HG03095 (cell line): Measurements from ENCODE around the gene TRPM2.
"Not testable (repeated sequence)": the region's sequence is repeated elsewhere in the genome, so short reads cannot be mapped to it uniquely, and the experiment has no call there.

Experiments used
- ATAC-seq: cut with Tn5 transposase; IDR thresholded peaks from one replicate; pipeline ENCODE4 v1.9.1; 2021; ENCODE audit warnings: moderate library complexity; ENCODE audit not compliant: unreplicated experiment

Gene TRPM2

DNA sequence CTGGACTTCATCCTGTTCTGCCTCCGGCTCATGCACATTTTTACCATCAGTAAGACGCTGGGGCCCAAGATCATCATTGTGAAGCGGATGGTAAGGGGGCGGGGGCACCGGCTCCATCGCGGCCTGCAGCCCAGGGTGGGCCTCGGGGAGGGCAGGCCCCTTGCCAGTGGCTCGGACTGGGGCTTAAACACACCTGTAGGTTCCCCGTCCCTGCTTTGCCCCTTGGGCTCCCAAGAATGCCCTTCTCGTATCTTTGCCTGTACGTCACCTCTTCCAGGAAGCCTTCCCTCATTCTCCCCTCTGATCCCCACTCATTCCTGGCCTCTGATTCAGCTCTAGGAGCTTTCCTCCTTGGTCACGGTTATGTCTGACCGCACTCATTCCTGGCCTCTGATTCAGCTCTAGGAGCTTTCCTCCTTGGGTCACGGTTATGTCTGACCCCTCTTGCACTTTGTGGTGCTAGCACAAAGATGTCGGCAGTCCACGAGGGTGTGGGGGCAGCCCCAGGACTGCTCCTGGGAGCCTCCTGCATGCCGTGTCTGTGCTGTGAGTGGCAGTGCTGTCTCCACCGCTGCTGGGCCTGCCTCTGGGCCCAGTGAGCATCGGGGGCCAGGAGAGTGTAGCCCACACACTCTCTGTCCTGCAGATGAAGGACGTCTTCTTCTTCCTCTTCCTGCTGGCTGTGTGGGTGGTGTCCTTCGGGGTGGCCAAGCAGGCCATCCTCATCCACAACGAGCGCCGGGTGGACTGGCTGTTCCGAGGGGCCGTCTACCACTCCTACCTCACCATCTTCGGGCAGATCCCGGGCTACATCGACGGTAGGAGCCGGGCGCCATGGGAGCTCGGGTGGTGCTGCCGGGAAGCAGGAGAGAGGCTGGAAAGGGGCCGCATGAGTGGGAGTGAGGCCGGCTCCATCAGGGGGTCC lies 52.8 kb downstream of the TRPM2 start:
- no peak for ATAC-seq

DNA sequence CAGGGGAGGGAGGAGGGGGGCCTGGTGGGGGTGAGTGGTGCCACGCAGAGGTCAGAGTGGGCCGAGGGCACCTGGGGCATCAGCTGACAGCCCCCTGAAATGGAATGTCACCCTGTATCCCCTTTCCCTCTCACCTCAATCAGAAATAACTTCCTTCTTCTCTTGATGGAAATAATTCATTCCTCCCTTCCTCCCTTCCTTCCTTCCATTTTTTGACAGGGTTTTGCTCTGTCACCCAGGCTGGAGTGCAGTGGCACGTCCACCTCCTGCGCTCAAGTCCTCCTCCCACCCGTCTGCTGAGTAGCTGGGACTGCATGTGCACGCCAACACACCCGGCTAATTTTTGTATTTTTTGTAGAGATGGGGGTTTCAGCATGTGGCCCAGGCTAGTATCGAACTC lies 53.5 kb downstream of the TRPM2 start:
- ATAC-seq = no peak

DNA sequence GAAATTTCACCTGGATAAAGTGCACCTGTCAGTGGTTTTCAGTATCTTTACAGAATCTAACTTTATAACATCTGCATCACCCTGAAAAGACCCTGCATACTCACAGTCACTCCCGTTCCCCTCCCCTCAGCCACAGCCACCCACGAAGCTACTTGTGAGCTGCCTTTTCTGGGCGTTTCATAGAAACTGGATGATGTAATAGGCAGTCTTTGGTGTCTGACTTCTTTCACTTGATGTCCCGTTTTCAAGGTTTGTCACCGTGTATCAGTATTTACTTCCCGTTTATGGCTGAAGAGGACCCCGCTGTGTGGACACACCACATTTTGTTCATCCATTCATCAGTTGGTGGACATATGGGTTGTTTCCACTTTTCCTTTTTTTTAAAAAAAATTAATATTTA lies 54.1 kb downstream of the TRPM2 start:
- no peak for ATAC-seq

DNA sequence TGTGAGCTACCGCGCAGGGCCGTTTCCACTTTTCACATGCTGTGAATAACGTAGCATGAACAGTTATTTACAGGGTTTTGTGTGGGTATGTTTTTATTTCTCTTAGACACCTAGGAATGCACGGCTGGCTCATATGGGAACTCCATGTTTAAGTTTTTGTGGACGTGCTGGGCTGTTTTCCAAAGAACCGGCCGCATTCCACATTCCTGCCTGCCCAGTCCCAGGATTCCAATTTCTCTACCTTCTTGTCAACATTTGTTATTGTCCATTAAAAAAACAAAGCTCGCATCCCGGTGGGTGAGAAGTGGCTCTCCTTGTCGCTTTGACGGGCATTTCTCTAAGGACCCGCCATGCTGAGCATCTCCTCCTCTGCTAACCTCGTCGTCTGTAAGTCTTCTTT lies 54.8 kb downstream of the TRPM2 start:
- ATAC-seq = no peak

DNA sequence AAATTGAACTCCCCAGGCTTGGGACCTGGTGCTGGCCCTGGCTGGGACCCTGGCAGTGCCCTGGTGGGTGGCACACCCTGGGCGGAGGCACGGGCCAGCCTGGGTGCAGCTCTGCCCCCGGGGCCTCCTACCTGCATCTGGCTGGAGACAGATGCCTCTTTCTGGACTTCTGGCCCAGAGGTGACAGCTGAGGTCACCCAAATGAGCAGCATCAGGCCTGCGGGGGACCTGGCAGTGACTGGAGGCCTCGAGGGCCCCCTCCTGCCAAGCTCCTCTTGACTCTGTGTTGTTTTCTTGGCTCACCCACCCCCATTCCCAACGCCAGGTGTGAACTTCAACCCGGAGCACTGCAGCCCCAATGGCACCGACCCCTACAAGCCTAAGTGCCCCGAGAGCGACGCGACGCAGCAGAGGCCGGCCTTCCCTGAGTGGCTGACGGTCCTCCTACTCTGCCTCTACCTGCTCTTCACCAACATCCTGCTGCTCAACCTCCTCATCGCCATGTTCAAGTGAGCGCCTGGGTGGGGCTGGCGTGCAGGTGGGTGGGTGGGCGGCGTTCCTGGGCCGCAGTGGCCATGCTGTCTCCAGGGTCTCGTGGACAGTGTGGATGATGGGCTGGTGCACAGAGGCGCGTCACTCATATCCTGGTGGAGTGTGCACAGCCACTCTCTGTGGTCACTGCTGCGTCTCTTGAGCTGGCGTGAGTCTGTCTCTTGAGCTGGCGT lies 60.3 kb downstream of the TRPM2 start:
- no peak for ATAC-seq

DNA sequence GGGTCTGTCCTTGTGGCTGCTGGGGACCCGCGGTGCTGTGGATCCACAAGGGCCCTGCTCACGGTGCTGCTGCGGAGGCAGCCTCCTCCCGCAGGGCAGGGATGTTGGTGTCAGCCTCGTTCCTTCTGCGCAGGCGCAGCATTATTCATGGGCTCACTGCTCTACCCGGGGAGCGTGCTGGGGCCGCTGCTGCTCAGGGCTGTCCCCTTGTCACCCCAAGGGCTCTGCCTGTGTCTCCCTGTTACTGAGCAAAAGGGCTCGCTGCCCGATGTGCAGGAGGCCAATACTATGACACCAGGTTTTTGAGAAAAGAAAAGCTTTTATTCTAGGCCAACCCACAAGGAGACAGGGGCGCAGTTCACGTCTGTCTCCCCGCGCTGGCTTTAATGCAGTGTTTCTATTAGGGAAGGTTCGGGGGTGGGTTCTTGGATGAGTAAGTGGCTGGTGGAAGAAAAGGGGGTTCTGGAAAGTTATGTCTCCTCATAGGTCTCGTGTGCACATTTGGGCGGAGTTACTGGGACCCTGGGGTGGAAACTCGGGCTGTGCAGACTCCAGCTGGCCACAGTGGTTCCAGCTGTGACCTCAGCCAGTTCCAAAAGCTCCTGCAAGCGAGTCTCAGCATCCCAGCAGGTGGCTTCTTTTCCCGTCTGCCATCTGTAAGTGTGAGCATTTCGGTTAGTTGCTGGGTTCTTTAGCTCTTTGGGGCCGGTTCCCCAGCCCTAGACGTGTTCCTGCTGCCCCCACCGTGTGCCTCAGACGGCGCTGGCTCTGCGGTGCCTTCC lies 61.1 kb downstream of the TRPM2 start:
- no peak for ATAC-seq

DNA sequence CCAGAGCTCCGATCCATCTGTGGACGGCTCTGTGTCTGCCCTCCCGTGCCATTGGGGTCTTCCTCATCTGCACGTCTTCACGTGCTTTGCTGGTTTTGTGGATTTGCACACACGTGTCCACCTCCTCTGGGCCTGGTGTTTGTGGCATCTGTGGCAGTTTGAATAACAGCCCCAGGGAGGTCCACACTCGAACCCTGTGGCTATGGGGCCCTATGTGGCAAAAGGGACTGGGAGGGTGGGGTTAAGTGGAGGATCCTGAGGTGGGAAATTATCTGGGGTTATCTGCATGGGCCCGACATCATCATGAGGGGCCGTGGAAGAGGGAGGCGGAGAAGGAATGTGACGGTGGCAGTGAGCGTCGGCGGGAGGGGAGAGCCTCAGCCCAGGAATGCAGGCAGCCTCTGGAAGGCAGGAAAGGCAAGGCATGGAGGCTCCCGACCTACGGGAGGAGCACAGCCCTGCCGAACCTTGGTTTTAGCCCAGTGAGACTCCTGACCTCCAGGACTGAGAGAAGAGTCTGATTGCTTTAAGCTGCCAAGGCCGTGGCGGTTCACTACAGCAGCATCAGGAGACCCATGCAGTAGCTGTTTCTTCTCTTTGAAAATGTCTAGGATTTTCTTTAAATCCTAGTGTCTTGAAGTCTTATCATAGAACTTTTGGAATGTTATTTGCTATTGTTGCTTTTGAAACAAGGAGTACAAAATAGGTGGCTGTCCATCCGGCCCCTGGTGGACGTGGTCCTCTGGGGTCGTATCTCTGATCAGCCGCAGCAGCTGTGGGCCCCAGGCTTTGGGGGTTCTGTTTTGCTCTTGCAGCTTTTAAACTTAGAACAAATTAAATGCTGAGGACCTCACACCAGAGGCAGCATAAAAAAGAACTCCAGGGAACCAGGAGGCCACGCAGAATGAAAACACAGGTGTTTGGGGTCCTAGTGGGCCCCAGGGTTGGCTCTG lies 61.9 kb downstream of the TRPM2 start:
- no peak for ATAC-seq

DNA sequence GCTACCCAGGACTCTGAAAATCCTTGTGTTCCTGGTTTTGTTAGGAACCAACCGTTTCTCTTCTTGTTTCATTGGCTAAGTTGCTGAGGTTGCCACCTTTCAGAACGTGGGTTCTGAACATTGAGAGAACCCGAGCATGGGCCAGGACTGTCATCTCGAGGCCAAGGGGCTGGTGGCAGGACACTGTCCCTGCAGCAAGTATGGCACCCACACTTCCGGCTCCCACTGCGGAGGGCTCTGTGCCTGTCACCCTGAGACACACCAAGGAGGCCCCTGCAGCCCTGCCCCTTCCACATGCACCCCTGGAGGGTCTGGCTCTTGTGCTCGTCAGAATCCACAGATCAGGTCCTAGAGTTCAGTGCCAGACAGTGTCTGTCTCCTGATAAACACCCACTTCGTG lies 62.8 kb downstream of the TRPM2 start:
- ATAC-seq = no peak

DNA sequence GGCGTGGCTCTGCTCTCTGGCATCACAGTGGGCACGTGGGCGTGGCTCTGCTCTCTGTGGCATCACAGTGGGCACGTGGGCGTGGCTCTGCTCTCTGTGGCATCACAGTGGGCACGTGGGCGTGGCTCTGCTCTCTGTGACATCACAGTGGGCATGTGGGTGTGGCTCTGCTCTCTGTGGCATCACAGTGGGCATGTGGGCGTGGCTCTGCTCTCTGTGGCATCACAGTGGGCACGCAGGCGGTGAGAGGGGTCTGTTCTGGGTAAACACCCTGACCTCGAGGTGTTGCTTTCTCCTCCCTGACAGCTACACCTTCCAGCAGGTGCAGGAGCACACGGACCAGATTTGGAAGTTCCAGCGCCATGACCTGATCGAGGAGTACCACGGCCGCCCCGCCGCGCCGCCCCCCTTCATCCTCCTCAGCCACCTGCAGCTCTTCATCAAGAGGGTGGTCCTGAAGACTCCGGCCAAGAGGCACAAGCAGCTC lies 64.2 kb downstream of the TRPM2 start:
- not testable (repeated sequence) for ATAC-seq

DNA sequence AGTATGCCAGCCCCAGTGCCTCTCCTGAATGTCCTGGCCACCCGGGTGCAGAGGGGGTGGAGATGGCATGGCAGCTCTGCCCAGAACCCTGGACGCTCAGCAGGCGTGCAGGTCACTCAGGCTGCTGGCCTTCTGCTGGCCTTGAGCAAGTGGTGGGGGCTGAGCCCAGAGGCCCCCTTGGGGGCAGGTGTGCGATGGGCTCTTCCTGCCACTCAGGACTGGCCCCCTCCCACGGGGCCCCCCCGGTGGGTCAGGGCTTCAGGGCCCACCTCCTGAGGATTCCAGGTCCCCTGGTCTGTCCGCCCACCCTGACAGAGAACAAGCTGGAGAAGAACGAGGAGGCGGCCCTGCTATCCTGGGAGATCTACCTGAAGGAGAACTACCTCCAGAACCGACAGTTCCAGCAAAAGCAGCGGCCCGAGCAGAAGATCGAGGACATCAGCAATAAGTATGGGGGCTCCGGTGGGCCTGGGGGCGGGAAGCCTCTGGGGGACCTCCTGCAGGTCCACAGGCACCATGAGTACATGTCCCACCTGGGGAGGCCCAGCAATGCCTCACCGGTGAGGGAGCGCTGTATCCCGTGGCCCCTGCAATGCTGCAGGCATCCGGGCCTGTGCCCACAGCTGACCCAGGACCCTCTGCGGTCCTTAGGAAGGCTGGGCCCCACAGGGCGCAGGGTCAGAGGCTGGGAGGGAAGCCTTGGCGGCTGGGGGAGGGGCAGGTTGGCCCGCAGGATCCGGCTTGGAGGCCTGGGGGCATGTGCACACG lies 64.9 kb downstream of the TRPM2 start:
- ATAC-seq = no peak

DNA sequence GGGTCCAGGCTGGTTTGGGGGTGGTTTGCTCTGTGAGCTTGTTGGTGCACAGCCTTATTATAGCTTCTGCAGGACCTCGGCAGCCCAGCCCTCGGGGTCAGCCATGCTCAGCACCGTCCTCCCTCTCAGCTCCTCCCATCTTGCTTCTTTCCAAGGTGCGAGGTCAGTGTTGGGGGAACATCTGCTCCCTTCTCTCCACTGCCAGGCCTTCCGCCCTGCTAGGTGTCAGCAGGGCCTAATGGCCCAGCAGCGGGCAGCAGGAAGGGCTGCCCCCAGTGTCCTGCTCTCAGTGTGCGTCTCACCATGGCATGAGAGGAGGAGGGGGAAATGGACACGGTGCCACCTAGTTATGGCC lies 65.4 kb downstream of the TRPM2 start:
- no peak for ATAC-seq

DNA sequence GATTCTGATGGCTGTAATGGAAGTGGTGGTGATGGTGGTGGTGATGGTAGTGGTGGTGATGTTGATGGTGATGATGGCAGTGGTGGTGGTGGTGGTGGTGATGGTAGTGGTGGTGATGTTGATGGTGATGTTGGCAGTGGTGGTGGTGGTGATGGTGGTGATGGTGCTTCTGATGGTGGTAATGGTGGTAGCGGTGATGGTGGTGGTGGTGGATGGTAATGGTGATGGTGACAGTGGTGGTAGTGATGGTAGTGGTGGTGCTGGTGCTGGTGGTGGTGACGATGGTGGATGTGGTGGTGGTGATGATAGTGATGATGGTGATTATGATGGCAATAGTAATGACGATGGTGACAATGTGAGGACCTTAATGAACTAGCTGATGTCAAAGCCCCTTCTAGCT lies 66.3 kb downstream of the TRPM2 start:
- no peak for ATAC-seq

DNA sequence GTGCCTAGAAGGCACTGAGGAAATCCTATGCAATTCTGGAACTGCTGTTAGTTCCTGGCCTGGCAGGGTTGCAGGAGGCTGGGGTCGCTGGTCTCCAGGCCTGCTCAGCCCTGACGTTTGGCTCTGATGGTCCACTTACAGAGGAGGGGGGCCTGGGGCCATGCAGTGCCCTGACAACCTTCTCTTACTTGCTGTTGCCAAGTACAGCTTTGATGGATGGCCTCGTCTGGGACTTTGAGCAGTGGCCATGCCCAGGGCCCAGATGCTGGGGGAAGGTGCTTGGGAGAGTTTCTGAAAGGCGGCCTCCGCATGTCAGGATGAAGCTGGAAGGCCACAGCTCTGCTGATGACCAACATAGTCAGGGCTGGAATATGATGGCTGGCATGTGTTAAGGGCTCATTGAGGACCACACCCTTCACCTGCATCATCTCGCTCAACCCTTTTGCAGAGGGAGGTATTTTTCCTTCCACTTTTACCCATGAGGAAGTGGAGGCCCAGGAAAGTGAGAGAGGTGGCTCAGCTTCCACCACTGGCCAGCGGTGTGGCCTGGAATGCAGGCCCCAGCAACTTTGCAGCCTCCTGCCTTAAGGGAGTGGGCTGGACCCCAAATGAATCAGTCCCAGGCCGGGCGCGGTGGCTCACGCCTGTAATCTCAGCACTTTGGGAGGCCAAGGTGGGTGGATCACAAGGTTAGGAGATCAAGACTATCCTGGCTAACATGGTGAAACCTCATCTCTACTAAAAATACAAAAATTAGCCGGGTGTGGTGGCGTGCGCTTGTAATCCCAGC lies 67.2 kb downstream of the TRPM2 start:
- ATAC-seq = no peak

DNA sequence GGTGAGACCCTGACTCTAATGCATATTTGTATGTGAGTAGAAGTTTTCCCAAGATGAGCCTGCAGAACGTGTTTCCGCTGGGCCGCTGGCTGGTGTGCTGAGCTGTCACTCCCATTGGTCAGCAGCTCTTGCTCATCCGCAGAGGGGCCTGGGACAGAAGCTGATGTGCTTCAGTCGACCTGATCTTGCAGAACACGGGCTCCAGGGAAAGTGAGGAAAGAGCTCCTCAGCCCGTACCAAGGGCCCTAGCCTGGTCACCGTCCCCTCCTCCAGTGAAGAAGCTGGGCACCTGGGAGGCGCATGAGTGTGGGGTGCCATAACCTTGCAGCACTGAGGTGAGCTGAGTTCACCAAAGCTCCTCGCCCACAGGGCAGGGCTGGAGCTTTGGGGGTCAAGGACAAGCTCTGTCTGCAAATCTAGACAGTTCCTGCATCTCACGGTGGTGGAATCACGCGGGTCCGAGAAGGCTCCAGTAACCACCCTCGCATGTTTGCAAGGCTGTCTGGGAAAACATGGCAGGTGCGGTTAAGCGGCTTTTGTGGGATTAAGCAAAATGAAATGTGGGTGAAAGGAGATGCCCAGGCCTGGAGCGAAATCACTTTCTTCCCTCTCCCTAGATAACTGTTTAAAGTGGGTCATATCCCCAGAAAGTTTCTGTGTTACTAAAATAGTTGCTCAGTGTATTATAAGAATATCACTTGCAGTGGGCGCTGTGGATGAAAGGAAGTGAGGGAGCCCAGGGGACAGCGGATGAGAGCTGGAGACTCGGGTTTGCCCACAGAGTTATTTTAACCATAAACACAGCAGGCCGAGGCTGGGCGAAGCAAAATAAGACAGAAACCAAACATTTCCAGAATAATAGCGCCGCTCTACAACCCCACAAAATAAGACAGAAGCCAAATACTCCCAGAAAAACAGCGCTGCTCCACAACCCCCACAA lies 68.8 kb downstream of the TRPM2 start:
- ATAC-seq = no peak

DNA sequence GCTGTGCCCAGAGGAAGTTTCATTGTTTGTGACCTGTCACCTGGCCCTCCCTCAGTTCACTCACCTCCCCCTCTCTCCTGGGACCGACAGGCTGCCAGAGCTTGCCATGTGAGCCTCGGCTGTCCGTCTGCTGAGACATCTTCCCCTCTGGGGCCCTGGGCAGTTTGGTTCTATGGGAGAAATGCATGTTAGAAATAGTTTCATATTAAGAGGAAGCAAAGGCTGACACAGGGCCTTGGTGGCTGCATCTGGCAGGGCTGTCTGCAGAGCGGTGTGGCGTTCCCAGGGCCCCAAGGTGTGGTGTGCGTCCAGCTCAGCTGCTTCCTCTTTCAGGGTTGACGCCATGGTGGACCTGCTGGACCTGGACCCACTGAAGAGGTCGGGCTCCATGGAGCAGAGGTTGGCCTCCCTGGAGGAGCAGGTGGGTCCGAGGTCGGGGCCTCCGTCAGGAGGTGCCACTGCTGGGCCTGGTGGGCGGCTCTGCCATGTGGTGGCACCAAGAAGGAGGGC lies 69.9 kb downstream of the TRPM2 start:
- no peak for ATAC-seq

DNA sequence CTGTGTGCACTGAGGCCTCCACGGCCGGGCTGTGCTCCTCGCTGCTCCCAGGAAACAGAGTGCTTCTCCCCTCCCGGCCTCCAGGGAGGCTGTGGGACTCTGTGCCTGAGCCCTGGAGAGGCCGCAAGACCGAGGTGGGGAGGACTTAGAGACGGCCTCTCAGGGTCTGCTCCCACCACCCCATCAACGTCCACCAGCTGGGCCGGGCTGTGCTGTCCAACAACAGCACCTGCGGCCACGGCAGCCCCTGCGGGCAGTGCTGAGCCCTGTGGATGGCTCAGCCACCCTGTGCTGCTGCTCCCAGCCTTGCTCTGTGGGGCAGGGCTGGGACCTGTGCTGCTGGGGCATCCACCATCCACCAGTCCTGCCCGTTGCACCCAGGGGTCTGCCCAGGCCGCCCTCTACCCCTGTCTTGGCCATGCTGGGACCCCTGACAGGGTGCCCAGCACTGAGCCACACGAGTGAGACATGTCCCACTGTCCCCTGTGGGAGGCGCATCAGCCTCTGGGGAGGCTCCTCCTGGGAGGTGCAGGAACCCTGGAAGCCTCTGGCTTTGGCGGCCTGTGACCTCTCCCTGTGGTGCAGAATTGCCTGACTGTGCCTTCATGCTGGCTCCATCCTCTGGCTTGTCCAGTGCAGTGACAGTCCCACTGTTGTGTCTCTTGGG lies 70.7 kb downstream of the TRPM2 start:
- ATAC-seq = no peak
